ENCODE data around the gene BMP5. TPM values are rescaled to one million over a fixed set of nuclear protein-coding genes. Genes with fewer than 3 reads are reported as not detected.

BMP5 gene
- total RNA-seq, 1 donor from 2014 or later, result not detected

DNA sequence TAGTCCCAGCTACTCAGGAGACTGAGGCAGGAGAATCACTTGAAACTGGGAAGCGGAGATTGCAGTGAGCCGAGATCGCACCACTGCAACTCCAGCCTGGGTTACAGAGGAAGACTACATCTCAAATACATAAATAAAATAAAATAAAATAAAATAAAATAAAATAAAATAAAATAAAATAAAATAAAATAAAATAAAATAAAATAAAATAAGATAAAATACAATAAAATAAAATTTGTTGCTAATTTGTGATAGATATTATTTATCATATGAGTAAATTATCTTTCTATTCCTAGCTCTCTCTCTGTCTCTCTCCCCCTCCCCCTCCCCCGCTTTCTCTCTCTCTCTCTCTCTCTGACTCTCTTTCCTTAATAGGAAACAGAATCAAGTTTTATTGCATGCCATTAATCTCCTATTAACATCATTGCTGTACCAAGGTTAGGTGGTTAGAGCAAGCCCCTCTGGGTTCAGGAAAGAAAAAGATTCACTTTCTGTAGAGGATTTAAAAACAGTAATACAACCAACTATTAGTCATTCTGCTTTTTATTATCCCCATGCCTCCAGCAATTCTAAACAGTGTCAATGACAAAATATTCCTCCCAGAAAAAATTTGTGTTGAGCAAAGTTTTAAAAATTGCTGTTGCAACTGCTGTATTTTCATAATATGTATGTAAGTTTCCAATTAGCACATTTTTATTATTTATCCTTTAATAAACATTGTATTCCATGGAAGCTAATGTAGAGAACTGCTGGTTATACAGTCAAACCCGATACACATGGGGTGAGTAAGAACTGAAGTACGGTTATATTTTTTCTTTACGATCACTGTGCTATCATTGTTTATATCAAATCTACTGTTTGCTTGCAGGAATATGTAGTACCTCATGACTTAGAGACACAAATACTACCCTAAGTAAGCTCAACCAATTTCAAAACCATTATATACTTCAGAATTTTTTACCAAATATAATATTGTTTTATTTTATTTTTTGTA is 22.1 kb downstream of the BMP5 start:
- DNase-seq (ENCODE audit: low read depth), result no peak
- TF ChIP-seq, protein P1, sequence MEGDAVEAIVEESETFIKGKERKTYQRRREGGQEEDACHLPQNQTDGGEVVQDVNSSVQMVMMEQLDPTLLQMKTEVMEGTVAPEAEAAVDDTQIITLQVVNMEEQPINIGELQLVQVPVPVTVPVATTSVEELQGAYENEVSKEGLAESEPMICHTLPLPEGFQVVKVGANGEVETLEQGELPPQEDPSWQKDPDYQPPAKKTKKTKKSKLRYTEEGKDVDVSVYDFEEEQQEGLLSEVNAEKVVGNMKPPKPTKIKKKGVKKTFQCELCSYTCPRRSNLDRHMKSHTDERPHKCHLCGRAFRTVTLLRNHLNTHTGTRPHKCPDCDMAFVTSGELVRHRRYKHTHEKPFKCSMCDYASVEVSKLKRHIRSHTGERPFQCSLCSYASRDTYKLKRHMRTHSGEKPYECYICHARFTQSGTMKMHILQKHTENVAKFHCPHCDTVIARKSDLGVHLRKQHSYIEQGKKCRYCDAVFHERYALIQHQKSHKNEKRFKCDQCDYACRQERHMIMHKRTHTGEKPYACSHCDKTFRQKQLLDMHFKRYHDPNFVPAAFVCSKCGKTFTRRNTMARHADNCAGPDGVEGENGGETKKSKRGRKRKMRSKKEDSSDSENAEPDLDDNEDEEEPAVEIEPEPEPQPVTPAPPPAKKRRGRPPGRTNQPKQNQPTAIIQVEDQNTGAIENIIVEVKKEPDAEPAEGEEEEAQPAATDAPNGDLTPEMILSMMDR (conservative IDR thresholded peaks at IDR 0.05; ENCODE audit: low read depth, low read length), result no peak
- H3K4me3 ChIP-seq (ENCODE audit: low read depth, low read length), result no peak overlapping the region

- no peak overlapping the region for H3K4me3 ChIP-seq (ENCODE audit: low read depth, low read length)
- no peak for DNase-seq (ENCODE audit: low read depth)
- TF ChIP-seq, protein P1 (conservative IDR thresholded peaks at IDR 0.05; ENCODE audit: low read depth, low read length), result no peak
These were observed 34.0 kb downstream of the BMP5 start for GRCh38 chr6:55841341-55841740.

GRCh38 chr6:55839080-55839479 is 36.3 kb downstream of the BMP5 start:
- no peak for DNase-seq (ENCODE audit: low read depth)
- TF ChIP-seq, protein P1 (conservative IDR thresholded peaks at IDR 0.05; ENCODE audit: low read depth, low read length), result no peak
- no peak overlapping the region for H3K4me3 ChIP-seq (ENCODE audit: low read depth, low read length)

GRCh38 chr6:55836945-55837344 is 38.4 kb downstream of the BMP5 start:
- H3K4me3 ChIP-seq (ENCODE audit: low read depth, low read length), result no peak overlapping the region
- TF ChIP-seq, protein P1 (conservative IDR thresholded peaks at IDR 0.05; ENCODE audit: low read depth, low read length), result no peak
- DNase-seq (ENCODE audit: low read depth), result no peak

GRCh38 chr6:55836481-55836880 is 38.9 kb downstream of the BMP5 start:
- no peak for DNase-seq (ENCODE audit: low read depth)
- TF ChIP-seq, protein P1 (conservative IDR thresholded peaks at IDR 0.05; ENCODE audit: low read depth, low read length), result no peak
- H3K4me3 ChIP-seq (ENCODE audit: low read depth, low read length), result no peak overlapping the region

DNA sequence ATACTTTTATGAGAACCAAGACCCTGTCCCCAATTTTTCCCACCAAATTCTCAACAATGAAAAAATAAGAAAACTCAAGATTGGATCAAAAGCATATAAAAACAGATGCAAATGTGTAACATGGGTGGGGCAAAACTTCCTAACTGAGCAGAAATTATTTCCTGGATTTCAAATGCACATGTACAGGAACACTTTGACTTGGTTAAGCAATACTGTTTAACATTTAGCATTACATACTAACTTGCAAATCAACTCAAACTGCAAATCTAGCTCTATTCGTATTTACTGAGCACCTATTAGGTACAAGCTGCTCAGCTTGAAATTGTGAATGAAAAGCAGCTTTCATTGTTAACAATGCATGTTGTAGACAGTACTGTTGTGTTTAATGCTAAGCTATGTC is 40.2 kb downstream of the BMP5 start:
- DNase-seq (ENCODE audit: low read depth), result no peak
- no peak overlapping the region for H3K4me3 ChIP-seq (ENCODE audit: low read depth, low read length)
- TF ChIP-seq, protein P1 (conservative IDR thresholded peaks at IDR 0.05; ENCODE audit: low read depth, low read length), result no peak

Measured in epithelial cell of proximal tubule (primary cell).